SK-N-SH treated with all-trans-retinoic acid at 6 μM for 48 hours (cell line): ENCODE measurements around the gene CIAO2A.

Source experiments
- ATAC-seq: fragments of 200-7000 bp; cut with Tn5 transposase; 3 replicates; pipeline ENCODE4 v1.9.1; 2020; ENCODE audit warnings: mild to moderate bottlenecking, moderate library complexity
- ARNTL ChIP-seq: fragments of 450-650 bp; formaldehyde crosslinking; IDR thresholded peaks from 2 replicates; pipeline ENCODE4 v1.5.0; 2020; ENCODE audit warnings: low read depth, mild to moderate bottlenecking, moderate library complexity, borderline replicate concordance
- BACH2 ChIP-seq: fragments of 250-450 bp; sonication (Bioruptor Pico); IDR thresholded peaks from 2 replicates; pipeline ENCODE4 v1.9.0; 2021; ENCODE audit warnings: mild to moderate bottlenecking, borderline replicate concordance
- CSDC2 ChIP-seq: fragments of 250-450 bp; sonication (Bioruptor Pico); IDR thresholded peaks from 2 replicates; pipeline ENCODE4 v1.5.0; 2020; ENCODE audit warnings: mild to moderate bottlenecking, moderate library complexity
- ESRRG ChIP-seq: fragments of 250-450 bp; sonication (Bioruptor Pico); IDR thresholded peaks from 2 replicates; pipeline ENCODE4 v1.6.1; 2021; ENCODE audit warnings: mild to moderate bottlenecking
- GLIS3 ChIP-seq: fragments of 250-450 bp; sonication (Bioruptor Pico); IDR thresholded peaks from 2 replicates; pipeline ENCODE4 v1.5.0; 2020; ENCODE audit warnings: mild to moderate bottlenecking, moderate library complexity
- ISL1 ChIP-seq: fragments of 250-450 bp; sonication (Bioruptor Pico); IDR thresholded peaks from 2 replicates; pipeline ENCODE4 v2.1.2; 2022; ENCODE audit warnings: mild to moderate bottlenecking, moderate library complexity
- PPARA ChIP-seq: fragments of 250-450 bp; sonication (Bioruptor Pico); IDR thresholded peaks from 2 replicates; pipeline ENCODE4 v1.5.0; 2020; ENCODE audit warnings: mild to moderate bottlenecking, borderline replicate concordance
- SNAI2 ChIP-seq: fragments of 250-450 bp; sonication (Bioruptor Pico); IDR thresholded peaks from 2 replicates; pipeline ENCODE4 v1.5.0; 2020; ENCODE audit warnings: mild to moderate bottlenecking, moderate library complexity
- TCF4 ChIP-seq: fragments of 250-450 bp; sonication (Bioruptor Pico); IDR thresholded peaks from 2 replicates; pipeline ENCODE4 v1.8.0; 2021; ENCODE audit warnings: mild to moderate bottlenecking, moderate library complexity, borderline replicate concordance
- TOX ChIP-seq: fragments of 250-450 bp; sonication (Bioruptor Pico); IDR thresholded peaks from 2 replicates; pipeline ENCODE4 v1.8.0; 2021; ENCODE audit warnings: mild to moderate bottlenecking, moderate library complexity, borderline replicate concordance
- ZC3H10 ChIP-seq: fragments of 250-450 bp; sonication (Bioruptor Pico); IDR thresholded peaks from 2 replicates; pipeline ENCODE4 v1.5.1; 2021; ENCODE audit warnings: mild to moderate bottlenecking, moderate library complexity
- ZFP30 ChIP-seq: fragments of 450-650 bp; formaldehyde crosslinking; IDR thresholded peaks from 2 replicates; pipeline ENCODE4 v1.5.0; 2022; ENCODE audit warnings: mild to moderate bottlenecking, moderate library complexity
- ZNF70 ChIP-seq: fragments of 450-650 bp; formaldehyde crosslinking; IDR thresholded peaks from 2 replicates; pipeline ENCODE4 v1.5.0; 2020; ENCODE audit warnings: mild to moderate bottlenecking, moderate library complexity
- ZNF8 ChIP-seq: fragments of 450-650 bp; formaldehyde crosslinking; IDR thresholded peaks from 2 replicates; pipeline ENCODE4 v1.5.0; 2020; ENCODE audit warnings: mild to moderate bottlenecking, moderate library complexity
- TF ChIP-seq, protein P1 (sequence below): fragments of 250-450 bp; sonication (Bioruptor Pico); IDR thresholded peaks from 2 replicates; pipeline ENCODE4 v1.8.0; 2021; ENCODE audit warnings: low read depth, mild to moderate bottlenecking, moderate library complexity, borderline replicate concordance
- TF ChIP-seq, protein P2 (sequence below): fragments of 250-450 bp; sonication (Bioruptor Pico); IDR thresholded peaks from 2 replicates; pipeline ENCODE4 v1.8.0; 2020; ENCODE audit warnings: mild to moderate bottlenecking, moderate library complexity, borderline replicate concordance
- TF ChIP-seq, protein P3 (sequence below): fragments of 250-450 bp; sonication (Bioruptor Pico); IDR thresholded peaks from 2 replicates; pipeline ENCODE4 v1.5.1; 2020; ENCODE audit warnings: low read depth, mild to moderate bottlenecking, moderate library complexity
- TF ChIP-seq, protein P4 (sequence below): fragments of 250-450 bp; sonication (Bioruptor Pico); IDR thresholded peaks from 2 replicates; pipeline ENCODE4 v1.5.1; 2021; ENCODE audit warnings: mild to moderate bottlenecking, moderate library complexity
- TF ChIP-seq, protein P5 (sequence below): fragments of 250-450 bp; sonication (Bioruptor Pico); IDR thresholded peaks from 2 replicates; pipeline ENCODE4 v1.5.0; 2020; ENCODE audit warnings: mild to moderate bottlenecking, moderate library complexity

CIAO2A gene

DNA sequence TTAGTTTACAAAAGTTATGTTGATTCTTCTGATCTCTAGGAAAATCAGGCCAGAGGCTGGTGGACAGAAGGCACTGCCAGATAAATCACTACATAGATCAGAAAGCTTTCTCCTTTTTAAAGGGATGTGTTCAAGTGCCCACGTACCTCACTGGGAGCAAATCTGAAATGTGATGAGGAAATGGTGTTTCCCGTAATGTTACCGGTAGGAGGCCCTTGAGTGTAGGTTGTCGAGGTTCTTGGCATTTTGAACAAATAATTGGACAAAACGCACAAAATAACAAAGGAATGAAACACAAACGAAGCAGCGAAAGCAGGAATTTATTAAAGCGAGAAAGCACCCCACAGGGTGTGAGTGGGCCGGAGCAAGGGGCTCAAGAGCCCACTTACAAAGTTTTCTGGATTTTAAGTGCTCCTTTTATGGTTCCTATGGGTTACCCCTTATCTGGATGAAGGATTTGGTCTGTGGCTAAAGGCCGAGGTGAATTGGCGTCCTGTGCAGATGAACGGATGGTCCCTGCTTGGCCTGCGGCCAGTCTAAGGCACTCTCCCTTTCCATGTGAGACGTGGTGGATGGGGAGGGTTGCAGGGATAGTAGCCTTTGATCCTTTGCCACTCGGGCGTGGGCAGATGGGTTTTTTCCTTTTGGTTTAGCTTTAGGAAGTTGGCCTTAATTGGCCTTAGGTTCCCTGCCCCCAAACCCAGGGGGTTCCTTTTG, 3.2 kb upstream of the CIAO2A start:
- no peak for ATAC-seq
- no peak for TF ChIP-seq ZC3H10 (CRISPR knock-in tag)
- TF ChIP-seq TCF4 (CRISPR knock-in tag): no peak
- no peak for TF ChIP-seq ESRRG (CRISPR knock-in tag)
- TF ChIP-seq, protein P1, sequence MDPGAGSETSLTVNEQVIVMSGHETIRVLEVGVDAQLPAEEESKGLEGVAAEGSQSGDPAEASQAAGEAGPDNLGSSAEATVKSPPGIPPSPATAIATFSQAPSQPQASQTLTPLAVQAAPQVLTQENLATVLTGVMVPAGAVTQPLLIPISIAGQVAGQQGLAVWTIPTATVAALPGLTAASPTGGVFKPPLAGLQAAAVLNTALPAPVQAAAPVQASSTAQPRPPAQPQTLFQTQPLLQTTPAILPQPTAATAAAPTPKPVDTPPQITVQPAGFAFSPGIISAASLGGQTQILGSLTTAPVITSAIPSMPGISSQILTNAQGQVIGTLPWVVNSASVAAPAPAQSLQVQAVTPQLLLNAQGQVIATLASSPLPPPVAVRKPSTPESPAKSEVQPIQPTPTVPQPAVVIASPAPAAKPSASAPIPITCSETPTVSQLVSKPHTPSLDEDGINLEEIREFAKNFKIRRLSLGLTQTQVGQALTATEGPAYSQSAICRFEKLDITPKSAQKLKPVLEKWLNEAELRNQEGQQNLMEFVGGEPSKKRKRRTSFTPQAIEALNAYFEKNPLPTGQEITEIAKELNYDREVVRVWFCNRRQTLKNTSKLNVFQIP (CRISPR knock-in tag): no peak
- TF ChIP-seq TOX: no peak
- TF ChIP-seq ISL1: no peak
- TF ChIP-seq, all 23 proteins: peak for 0

DNA sequence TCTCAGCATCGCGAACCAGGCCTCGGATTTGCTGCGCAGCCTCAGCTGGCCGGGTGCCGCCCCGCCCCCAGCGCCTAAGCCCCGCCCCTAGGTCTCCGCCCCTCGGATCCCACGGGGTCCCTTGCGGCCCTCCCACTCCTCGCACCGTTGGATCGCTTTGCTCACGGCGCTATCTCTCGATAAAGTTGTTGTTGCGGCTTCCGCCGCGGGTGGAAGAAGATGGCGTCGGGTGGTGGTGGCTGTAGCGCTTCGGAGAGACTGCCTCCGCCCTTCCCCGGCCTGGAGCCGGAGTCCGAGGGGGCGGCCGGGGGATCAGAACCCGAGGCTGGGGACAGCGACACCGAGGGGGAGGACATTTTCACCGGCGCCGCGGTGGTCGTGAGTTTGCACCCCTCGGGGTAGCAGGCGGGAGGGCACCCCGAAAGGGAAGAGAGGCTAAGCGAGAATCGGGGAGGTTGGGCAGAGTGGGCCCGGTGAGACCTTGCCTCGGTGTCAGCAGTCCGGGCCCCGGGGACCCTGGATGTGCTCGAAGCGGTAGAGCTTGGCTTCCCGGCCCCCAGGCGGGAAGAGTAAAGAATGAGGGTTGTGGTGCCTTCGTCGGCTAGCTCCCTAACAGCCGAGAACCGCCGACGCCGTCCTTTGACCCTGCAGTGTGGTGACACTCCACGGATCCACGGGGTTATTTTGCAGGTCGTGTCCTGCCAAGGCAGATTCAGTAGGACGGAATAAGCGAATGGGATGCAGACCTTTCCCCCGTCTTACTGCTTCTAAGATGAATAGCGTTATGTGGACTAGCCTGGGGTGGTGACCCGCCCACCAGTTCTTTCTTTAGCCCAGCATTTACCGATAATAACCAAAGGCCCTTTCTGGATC, 2.4 kb upstream of the CIAO2A start, which contains the start of gene SNX1:
SNX1 (plus strand) TSS at position 188 of the 873 bp plus-strand sequence; CDS start at position 220, 32 bp downstream.
- TF ChIP-seq, protein P2, sequence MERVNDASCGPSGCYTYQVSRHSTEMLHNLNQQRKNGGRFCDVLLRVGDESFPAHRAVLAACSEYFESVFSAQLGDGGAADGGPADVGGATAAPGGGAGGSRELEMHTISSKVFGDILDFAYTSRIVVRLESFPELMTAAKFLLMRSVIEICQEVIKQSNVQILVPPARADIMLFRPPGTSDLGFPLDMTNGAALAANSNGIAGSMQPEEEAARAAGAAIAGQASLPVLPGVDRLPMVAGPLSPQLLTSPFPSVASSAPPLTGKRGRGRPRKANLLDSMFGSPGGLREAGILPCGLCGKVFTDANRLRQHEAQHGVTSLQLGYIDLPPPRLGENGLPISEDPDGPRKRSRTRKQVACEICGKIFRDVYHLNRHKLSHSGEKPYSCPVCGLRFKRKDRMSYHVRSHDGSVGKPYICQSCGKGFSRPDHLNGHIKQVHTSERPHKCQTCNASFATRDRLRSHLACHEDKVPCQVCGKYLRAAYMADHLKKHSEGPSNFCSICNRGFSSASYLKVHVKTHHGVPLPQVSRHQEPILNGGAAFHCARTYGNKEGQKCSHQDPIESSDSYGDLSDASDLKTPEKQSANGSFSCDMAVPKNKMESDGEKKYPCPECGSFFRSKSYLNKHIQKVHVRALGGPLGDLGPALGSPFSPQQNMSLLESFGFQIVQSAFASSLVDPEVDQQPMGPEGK: no peak
- TF ChIP-seq ZNF8 (CRISPR knock-in tag) (no peak), TCF4 (CRISPR knock-in tag) (no peak), ISL1 (no peak), ZNF70 (CRISPR knock-in tag) (no peak), ZC3H10 (CRISPR knock-in tag) (no peak), BACH2 (CRISPR knock-in tag) (no peak), ZFP30 (no peak), PPARA (CRISPR knock-in tag) (no peak), SNAI2 (CRISPR knock-in tag) (no peak), ARNTL (CRISPR knock-in tag) (no peak)
- TF ChIP-seq, protein P1 (CRISPR knock-in tag): no peak
- TF ChIP-seq, protein P3, sequence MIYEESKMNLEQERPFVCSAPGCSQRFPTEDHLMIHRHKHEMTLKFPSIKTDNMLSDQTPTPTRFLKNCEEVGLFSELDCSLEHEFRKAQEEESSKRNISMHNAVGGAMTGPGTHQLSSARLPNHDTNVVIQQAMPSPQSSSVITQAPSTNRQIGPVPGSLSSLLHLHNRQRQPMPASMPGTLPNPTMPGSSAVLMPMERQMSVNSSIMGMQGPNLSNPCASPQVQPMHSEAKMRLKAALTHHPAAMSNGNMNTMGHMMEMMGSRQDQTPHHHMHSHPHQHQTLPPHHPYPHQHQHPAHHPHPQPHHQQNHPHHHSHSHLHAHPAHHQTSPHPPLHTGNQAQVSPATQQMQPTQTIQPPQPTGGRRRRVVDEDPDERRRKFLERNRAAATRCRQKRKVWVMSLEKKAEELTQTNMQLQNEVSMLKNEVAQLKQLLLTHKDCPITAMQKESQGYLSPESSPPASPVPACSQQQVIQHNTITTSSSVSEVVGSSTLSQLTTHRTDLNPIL: no peak
- TF ChIP-seq, all 23 proteins: peak for 0
- peak; percentile 64 for ATAC-seq

DNA sequence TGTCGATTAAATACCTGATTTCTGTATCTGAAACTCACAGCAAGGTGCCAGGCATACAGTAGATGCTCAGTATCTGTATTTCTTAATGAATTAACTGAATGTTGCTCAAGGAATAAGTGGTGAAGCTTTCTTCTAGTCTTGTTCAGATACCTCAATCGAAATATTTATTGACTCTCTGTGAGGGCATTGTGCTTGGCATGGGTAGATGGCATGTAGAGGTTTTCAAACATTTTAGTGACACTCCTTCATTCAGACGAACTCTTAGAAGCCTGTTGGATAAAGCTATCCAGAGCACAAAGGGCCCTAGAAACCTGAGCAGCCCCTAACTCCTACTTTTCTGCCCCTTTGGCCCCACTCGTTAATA, 1.8 kb upstream of the CIAO2A start:
- TF ChIP-seq ISL1 (no peak), CSDC2 (CRISPR knock-in tag) (no peak), ZNF8 (CRISPR knock-in tag) (no peak), GLIS3 (CRISPR knock-in tag) (no peak), TOX (no peak), ARNTL (CRISPR knock-in tag) (no peak), BACH2 (CRISPR knock-in tag) (no peak), ZNF70 (CRISPR knock-in tag) (no peak), SNAI2 (CRISPR knock-in tag) (no peak), ESRRG (CRISPR knock-in tag) (no peak)
- TF ChIP-seq, protein P4, sequence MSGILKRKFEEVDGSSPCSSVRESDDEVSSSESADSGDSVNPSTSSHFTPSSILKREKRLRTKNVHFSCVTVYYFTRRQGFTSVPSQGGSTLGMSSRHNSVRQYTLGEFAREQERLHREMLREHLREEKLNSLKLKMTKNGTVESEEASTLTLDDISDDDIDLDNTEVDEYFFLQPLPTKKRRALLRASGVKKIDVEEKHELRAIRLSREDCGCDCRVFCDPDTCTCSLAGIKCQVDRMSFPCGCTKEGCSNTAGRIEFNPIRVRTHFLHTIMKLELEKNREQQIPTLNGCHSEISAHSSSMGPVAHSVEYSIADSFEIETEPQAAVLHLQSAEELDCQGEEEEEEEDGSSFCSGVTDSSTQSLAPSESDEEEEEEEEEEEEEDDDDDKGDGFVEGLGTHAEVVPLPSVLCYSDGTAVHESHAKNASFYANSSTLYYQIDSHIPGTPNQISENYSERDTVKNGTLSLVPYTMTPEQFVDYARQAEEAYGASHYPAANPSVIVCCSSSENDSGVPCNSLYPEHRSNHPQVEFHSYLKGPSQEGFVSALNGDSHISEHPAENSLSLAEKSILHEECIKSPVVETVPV (CRISPR knock-in tag): no peak
- TF ChIP-seq, protein P2: no peak
- TF ChIP-seq, protein P3: no peak
- TF ChIP-seq, protein P5, sequence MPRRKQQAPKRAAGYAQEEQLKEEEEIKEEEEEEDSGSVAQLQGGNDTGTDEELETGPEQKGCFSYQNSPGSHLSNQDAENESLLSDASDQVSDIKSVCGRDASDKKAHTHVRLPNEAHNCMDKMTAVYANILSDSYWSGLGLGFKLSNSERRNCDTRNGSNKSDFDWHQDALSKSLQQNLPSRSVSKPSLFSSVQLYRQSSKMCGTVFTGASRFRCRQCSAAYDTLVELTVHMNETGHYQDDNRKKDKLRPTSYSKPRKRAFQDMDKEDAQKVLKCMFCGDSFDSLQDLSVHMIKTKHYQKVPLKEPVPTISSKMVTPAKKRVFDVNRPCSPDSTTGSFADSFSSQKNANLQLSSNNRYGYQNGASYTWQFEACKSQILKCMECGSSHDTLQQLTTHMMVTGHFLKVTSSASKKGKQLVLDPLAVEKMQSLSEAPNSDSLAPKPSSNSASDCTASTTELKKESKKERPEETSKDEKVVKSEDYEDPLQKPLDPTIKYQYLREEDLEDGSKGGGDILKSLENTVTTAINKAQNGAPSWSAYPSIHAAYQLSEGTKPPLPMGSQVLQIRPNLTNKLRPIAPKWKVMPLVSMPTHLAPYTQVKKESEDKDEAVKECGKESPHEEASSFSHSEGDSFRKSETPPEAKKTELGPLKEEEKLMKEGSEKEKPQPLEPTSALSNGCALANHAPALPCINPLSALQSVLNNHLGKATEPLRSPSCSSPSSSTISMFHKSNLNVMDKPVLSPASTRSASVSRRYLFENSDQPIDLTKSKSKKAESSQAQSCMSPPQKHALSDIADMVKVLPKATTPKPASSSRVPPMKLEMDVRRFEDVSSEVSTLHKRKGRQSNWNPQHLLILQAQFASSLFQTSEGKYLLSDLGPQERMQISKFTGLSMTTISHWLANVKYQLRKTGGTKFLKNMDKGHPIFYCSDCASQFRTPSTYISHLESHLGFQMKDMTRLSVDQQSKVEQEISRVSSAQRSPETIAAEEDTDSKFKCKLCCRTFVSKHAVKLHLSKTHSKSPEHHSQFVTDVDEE (CRISPR knock-in tag): no peak
- no peak for ATAC-seq
